H1 (cell line): Measurements from ENCODE around the gene DEAF1. TPM values are rescaled to one million over a fixed set of nuclear protein-coding genes. Genes with fewer than 3 reads are reported as not detected.
A peak's percentile ranks its signal among the peaks of the same experiment; 100 is the strongest.

Source experiments
- CBX5 ChIP-seq: fragments of 300-800, 300-1000 bp; sonication (generic); IDR thresholded peaks from 2 replicates; pipeline ENCODE4 v1.7.1; 2016; ENCODE audit warnings: antibody characterized with exemption, low read length, low read depth
- EP300 ChIP-seq, 2 experiments: IDR thresholded peaks; 1 replicate in 1 of 2; 2 replicates in 1 of 2; pipeline ENCODE4 v1.6.1; 2011 to 2012; ENCODE audit warnings: low read depth in 2 of 2, low read length in 2 of 2, mild to moderate bottlenecking in 2 of 2, borderline replicate concordance in 1 of 2, inconsistent platforms in 1 of 2, moderate library complexity in 1 of 2
- KDM4A ChIP-seq: IDR thresholded peaks from one replicate; pipeline ENCODE4 v1.7.1; 2012; ENCODE audit warnings: low read depth, mild to moderate bottlenecking, moderate library complexity, low read length, inconsistent platforms; ENCODE audit not compliant: severe bottlenecking
- PHF8 ChIP-seq: fragments of 200-600 bp; sonication (generic); conservative IDR thresholded peaks from 2 replicates; pipeline ENCODE4 v1.7.1; 2012; ENCODE audit warnings: low read depth, mild to moderate bottlenecking, inconsistent platforms, low read length, moderate library complexity
- POLR2AphosphoS5 ChIP-seq: IDR thresholded peaks from 2 replicates; pipeline ENCODE4 v1.6.1; 2011; ENCODE audit warnings: low read depth, low read length
- TEAD4 ChIP-seq: IDR thresholded peaks from 2 replicates; pipeline ENCODE4 v1.6.1; 2012; ENCODE audit warnings: low read depth, low read length, inconsistent platforms, mixed read lengths
- polyA plus RNA-seq, 7 experiments: library from polyadenylated mRNA; depleted of rRNA in 3 of 7; stranded (reverse) in 5 of 7; unstranded in 2 of 7; fragments of >200 nt in 5 of 7; fragments of 200-250 nt in 2 of 7; gene quantifications; 1 replicate in 5 of 7; 2 replicates in 1 of 7; 4 replicates in 1 of 7; pipeline versions ENCODE4 v1.2.1 to v1.2.3, GENCODE V29; 2011 to 2013; ENCODE audit warnings: missing spikeins in 2 of 7, mixed read lengths in 2 of 7
- total RNA-seq: library from RNA; stranded (reverse); fragmentation: NEBNext Ultra II Directional; extraction: Animal tissue kit (Norgen Biotek cat#: 25700); gene quantifications from 2 replicates; pipeline ENCODE4 v1.2.1, GENCODE V29; 2021

The DEAF1 gene
- total and polyA plus RNA-seq, 2 of the 8 experiments (the other 6 are each of a cell fraction or from before 2014, with no cell fraction given), result 47.3 to 58.4 TPM

DNA sequence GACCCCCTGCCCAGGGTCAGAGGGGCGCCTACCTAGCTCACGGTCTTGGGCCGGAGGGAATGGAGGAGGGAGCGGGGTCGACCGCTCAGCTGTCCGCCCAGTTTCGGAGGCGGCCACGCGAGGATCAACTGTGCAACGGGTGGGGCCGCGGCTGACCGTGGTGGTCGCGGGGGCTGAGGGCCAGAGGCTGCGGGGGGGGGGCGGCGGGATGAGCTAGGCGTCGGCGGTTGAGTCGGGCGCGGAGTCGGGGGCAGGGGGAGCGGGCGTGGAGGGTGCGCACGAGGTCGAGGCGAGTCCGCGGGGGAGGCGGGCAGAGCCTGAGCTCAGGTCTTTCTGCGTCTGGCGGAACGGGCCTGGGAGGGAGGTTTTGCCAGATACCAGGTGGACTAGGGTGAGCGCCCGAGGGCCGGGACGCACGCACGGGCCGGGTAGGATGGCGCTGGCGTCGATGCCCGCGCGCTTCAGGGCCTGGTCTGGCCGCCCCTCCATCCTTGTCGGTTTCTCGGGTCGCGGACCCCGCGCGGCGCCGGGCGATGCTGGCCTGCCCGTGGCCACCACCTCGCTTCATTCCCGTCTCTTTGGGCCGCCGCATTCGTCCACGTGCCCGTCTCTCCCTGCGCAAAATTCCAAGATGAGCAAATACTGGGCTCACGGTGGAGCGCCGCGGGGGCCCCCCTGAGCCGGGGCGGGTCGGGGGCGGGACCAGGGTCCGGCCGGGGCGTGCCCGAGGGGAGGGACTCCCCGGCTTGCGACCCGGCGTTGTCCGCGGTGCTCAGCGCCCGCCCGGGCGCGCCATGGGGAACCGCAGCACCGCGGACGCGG lies 58.3 kb downstream of the DEAF1 start, which contains the start of gene DRD4 (continued):
- TF ChIP-seq TEAD4 (no peak), POLR2AphosphoS5 (no peak), KDM4A (peak; percentile 72), PHF8 (no peak), EP300 (IDR thresholded peaks at IDR 0.05; ENCODE audit: borderline replicate concordance in 1 of 2, low read depth in 2 of 2, low read length in 2 of 2) (no peak), CBX5 (no peak)
